Activated naive CD8-positive, alpha-beta T cell treated with anti-CD3 and anti-CD28 coated beads for 36 hours (primary cell): ENCODE data around the gene PTPRG. TPM values are rescaled to one million over a fixed set of nuclear protein-coding genes. Genes with fewer than 3 reads are reported as not detected.

ENCODE experiments used
- DNase-seq: peaks from one replicate; pipeline ENCODE4 v3.0.0; 2021
- H3K27ac Mint-ChIP-seq: one replicate; pipeline ENCODE4 v1.8.0; 2022; ENCODE audit warnings: mild to moderate bottlenecking, moderate library complexity, mixed read lengths
- H3K27me3 Mint-ChIP-seq: one replicate; pipeline ENCODE4 v1.8.0; 2022; ENCODE audit warnings: mild to moderate bottlenecking, mixed read lengths
- H3K36me3 Mint-ChIP-seq: one replicate; pipeline ENCODE4 v1.8.0; 2021; ENCODE audit warnings: mild to moderate bottlenecking, mixed read lengths
- H3K4me1 Mint-ChIP-seq: one replicate; pipeline ENCODE4 v1.8.0; 2021; ENCODE audit warnings: mixed read lengths
- H3K4me3 Mint-ChIP-seq: one replicate; pipeline ENCODE4 v1.8.0; 2022; ENCODE audit warnings: mild to moderate bottlenecking, moderate library complexity, mixed read lengths
- H3K9me3 Mint-ChIP-seq: one replicate; pipeline ENCODE4 v1.8.0; 2022; ENCODE audit warnings: mixed read lengths
- total RNA-seq, 2 experiments: library from RNA; stranded (reverse); gene quantifications; one replicate each; pipeline ENCODE4 v1.2.3, GENCODE V29; 2021

Gene PTPRG
- total RNA-seq, 2 experiments from 2014 or later: 0.06 to 0.16 TPM

DNA sequence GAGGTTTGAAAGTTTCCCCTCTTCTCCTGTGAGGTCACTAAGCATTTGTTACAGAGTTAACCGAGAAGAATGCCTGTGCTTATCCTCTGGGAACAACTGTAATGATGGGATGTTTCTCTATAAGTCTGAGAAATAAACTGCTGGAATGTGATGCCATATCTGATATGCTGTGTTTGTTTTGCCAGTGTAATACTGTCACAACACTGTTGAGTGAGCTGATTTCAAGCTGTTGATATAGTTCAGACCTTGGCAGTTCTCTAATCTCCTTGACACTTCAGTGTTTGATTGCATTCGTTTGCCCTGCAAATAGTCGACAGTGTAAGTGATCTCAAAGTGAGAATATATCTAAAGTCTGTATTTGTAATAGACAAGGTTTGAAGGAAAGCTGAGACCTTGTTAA lies 73.3 kb downstream of the PTPRG start:
- Mint-ChIP-seq H3K36me3 (no peaks in the 10 kb centered on the region), H3K27ac (no peak overlapping the region), H3K9me3 (no peaks in the 10 kb centered on the region), H3K4me3 (no peak overlapping the region), H3K4me1 (no peaks in the 10 kb centered on the region), H3K27me3 (peaks cover 6% of the 10 kb centered on the region)
- DNase-seq: no peak

DNA sequence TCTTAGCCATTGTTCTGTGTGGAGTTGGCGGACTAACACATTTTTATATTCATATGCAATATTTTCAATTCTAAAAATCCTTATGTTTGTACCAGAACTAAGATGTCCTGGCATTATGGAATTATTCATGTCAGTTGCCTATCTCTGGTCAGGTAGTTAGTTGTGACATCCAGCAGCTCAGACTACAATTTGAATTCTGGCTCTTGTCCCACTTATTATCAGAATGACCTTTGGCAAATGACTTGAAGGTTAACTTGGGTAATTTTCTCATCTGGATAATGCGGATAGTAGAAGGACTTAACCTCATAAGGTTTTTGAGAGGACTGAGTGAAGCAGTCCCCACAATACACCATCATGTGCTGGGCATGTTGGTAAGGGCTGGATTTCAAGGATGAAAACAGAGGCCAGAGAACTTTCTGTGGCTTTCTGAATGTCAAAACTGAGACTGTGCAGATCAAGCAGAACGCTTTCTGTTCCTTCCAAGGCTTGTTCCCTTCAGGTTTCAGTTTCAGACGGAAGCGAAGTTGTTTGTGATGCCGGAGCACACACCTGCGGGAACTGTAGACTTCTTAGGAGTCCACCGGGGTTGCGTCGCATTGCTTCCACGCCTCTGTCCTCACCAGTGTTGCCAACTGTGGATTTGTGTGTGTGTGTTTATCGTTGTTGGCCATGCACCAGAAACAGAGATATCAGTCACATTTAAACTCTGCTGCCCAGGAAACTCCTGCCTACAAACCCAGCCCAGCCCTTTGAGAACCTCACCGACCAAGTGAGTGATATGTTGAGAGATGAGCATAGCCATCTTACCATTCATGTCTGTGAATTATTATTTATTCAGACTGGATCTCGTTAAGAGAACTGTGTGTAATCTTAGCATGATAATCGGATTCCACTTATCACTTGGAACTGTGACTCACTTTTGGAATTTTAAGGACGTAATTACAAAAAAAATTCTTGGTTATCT lies 76.0 kb downstream of the PTPRG start:
- no peaks in the 10 kb centered on the region for H3K9me3 Mint-ChIP-seq
- H3K36me3 Mint-ChIP-seq: no peaks in the 10 kb centered on the region
- no peak for DNase-seq
- H3K4me1 Mint-ChIP-seq: no peaks in the 10 kb centered on the region
- H3K4me3 Mint-ChIP-seq: no peak overlapping the region
- no peak overlapping the region for H3K27ac Mint-ChIP-seq
- H3K27me3 Mint-ChIP-seq: peaks cover 6% of the 10 kb centered on the region

DNA sequence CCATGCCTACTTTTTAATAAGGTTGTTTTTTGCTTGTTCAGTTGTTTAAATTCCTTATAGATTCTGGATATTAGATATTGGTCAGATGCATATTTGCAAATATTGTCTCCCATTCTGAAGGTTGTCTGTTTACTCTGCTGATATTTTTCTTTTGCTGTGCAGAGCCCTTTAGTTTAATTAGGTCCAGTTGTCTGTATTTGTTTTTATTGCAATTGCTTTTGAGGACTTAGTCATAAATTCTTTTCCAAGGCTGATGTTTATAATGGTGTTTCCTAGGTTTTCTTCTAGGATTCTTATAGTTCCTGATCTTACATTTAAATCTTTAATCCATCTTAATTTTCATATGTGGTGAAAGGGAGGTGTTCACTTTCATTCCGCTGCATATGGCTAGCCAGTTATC lies 77.4 kb downstream of the PTPRG start:
- no peak overlapping the region for H3K4me3 Mint-ChIP-seq

DNA sequence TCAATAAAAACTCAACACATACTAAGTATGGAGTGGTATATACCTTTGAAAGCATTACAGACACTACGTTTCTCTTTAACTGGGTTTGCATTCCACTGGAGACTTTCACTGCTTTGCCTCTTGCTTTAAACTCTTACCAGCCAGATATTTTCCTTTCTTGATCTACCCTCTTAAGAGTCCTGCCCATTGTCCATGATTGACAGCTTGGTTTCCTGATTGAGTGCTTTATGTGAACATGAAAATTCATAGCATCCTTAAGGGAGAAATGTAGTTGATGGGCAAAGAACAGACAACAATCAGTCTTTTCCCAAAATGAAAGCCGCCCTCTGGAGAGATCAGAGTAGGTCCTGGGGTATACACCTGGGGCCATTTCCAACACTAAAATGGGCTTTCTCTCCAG lies 78.6 kb downstream of the PTPRG start:
- Mint-ChIP-seq H3K4me3 (no peak overlapping the region), H3K27me3 (peaks cover 6% of the 10 kb centered on the region), H3K36me3 (no peaks in the 10 kb centered on the region), H3K27ac (no peak overlapping the region), H3K4me1 (no peaks in the 10 kb centered on the region), H3K9me3 (no peaks in the 10 kb centered on the region)
- DNase-seq: no peak

More for the DNA sequence above, 77.4 kb downstream of the PTPRG start:
- Mint-ChIP-seq H3K27ac (no peak overlapping the region), H3K9me3 (no peaks in the 10 kb centered on the region), H3K4me1 (no peaks in the 10 kb centered on the region), H3K27me3 (peaks cover 6% of the 10 kb centered on the region), H3K36me3 (no peaks in the 10 kb centered on the region)
- DNase-seq: no peak

DNA sequence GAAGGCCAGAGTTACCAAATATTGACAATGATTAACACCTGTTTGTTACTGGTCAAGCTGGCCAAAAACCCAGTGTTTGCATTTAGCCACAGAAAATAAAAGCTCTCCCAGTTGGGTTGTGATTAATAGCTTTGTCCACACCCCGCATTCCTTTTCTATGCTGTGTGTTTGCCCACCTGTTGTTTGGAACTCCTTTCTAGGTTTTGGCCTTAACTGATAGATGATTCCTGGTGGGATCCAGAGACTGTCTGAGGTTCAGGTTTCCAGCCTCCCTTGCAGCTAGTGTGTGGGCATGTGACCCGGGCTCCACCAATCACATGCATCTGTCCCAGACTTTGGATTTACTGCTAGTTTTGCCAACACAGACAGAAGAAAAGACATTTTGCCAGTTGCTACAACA lies 83.8 kb downstream of the PTPRG start:
- H3K4me3 Mint-ChIP-seq: no peak overlapping the region
- no peaks in the 10 kb centered on the region for H3K36me3 Mint-ChIP-seq
- peaks cover 4% of the 10 kb centered on the region for H3K27me3 Mint-ChIP-seq
- no peaks in the 10 kb centered on the region for H3K9me3 Mint-ChIP-seq
- DNase-seq: no peak
- H3K27ac Mint-ChIP-seq: no peak overlapping the region
- no peaks in the 10 kb centered on the region for H3K4me1 Mint-ChIP-seq

DNA sequence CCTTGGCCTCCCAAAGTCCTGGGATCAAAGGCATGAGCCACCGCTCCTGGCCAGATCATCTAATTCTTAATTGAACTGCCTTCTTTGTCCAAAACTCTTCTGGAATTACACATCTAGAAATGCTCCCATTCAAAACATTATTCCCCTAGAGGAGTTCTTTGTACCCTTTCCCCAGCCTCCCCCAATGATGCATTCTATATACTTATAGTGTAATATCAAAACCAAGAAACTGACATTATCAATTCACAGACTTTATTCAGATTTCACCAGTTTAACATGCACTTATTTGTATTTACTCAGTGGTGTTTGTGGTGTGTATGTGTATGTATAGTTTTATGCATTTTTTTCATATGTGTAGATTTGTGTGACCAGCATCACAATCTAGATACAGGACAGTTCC lies 85.0 kb downstream of the PTPRG start:
- Mint-ChIP-seq H3K36me3 (no peaks in the 10 kb centered on the region), H3K4me3 (no peak overlapping the region), H3K27me3 (peaks cover 4% of the 10 kb centered on the region), H3K9me3 (no peaks in the 10 kb centered on the region), H3K27ac (no peak overlapping the region), H3K4me1 (no peaks in the 10 kb centered on the region)
- no peak for DNase-seq

DNA sequence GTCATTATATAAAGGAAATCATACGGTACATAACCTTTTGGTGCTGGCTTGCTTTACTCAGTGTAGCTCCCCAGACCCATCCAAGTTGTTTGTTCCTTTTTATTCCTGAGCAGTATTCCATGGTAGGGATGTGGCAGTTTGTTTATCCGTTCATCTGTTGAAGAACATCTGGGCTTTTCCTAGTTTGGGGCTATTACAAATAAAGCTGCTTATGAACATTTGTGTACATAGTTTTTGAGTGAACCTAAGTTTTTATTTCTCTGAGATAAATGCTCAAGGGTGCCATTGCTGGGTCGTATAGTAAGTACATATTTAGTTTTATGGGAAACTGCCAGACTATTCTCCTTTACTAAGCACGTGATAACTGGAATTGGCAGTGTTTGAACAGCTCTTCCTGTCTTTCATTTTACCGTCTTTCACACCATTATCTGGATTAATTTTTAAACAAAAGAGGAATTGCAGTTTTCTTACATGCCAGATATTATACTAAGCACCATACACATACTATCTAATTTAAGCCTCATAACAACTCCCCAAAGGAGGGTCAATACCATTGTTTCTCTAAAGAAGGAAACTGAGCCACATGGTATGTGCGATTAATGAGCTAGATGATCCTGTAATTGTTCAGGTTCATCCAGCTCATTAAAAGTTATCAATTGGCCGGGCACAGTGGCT lies 85.6 kb downstream of the PTPRG start:
- Mint-ChIP-seq H3K4me3 (no peak overlapping the region), H3K4me1 (no peaks in the 10 kb centered on the region), H3K27me3 (peaks cover 4% of the 10 kb centered on the region), H3K36me3 (no peaks in the 10 kb centered on the region), H3K27ac (no peak overlapping the region), H3K9me3 (no peaks in the 10 kb centered on the region)
- DNase-seq: no peak

DNA sequence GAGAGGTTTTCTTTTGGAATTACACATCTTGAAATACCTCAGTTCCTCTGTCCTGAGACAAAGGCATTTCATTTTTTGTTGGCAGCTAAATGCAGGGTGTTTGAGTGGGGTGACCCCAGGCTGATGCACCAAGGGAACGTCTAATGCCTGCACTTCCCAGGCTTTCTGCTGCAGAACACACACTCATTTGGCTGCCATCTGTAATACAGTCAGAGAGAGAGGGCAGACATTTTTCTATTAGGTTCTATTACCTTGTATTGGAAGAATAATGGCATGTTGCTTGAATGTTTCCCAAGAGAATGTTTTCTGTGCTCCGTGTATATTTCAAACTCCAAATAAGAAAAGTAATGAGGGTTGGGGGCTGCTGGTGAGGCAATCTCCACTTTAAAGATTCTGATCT lies 87.1 kb downstream of the PTPRG start:
- Mint-ChIP-seq H3K36me3 (no peaks in the 10 kb centered on the region), H3K4me1 (no peaks in the 10 kb centered on the region), H3K27ac (no peak overlapping the region), H3K4me3 (no peak overlapping the region), H3K27me3 (peaks cover 4% of the 10 kb centered on the region), H3K9me3 (no peaks in the 10 kb centered on the region)
- DNase-seq: no peak

DNA sequence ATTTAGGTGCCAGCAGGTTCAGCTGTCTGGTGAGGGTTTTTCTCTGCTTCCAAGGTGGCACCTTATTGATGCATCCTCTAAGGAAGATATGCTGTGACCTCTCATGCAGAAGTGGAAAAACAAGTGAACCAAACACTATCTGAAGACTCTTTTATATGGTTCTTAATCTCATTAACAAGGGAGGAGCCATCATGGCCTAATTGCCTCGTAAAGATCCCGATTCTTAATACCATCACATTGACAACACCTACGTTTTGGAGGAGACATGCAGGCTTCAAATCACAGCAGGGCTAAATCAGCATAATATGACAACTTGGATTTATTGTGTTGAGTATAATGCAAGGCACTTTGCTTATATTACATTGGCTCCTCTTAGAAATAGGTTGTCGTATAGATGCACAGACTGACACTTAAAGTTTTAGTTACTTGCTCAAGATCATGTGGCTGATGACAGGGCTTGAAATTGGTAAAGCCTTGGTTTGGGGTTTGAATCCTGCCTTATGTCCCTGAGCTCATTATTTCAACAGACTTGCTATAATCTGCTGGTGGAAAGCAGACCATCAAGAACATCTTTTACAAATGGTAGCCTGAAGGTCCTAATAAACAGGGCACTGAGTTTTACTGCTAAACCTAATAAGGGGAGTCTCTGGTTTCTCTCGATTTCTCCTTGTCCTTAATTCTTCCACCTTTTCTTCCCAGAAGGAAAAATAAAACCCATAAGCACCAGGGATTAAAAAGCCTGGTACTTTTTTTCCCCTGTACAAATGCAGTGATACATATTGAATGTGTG lies 88.2 kb downstream of the PTPRG start:
- Mint-ChIP-seq H3K27ac (no peak overlapping the region), H3K36me3 (no peaks in the 10 kb centered on the region), H3K4me1 (no peaks in the 10 kb centered on the region), H3K9me3 (no peaks in the 10 kb centered on the region), H3K27me3 (peaks cover 4% of the 10 kb centered on the region), H3K4me3 (no peak overlapping the region)
- no peak for DNase-seq

DNA sequence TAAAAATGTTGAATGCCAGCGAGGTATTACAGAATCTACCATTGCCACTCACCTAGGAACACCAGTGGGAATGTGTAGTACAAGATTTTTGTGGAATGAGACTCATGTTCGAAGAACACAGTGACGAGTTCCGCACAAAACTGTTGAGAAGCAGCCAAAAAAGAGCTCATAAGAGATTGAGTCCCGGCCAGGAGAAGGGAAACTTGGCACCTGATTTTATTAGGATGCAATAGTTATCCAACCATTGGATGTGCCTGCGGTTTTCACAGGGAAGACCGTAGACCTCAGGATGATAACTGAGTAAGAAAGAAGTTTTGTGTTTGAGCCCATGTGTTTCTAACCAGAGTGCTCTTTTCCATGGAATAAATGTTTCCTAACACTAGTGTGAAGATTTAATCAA lies 88.9 kb downstream of the PTPRG start:
- H3K4me3 Mint-ChIP-seq: no peak overlapping the region
- H3K27me3 Mint-ChIP-seq: peaks cover 4% of the 10 kb centered on the region
- H3K27ac Mint-ChIP-seq: no peak overlapping the region
- H3K36me3 Mint-ChIP-seq: no peaks in the 10 kb centered on the region
- no peak for DNase-seq
- no peaks in the 10 kb centered on the region for H3K9me3 Mint-ChIP-seq
- H3K4me1 Mint-ChIP-seq: no peaks in the 10 kb centered on the region

DNA sequence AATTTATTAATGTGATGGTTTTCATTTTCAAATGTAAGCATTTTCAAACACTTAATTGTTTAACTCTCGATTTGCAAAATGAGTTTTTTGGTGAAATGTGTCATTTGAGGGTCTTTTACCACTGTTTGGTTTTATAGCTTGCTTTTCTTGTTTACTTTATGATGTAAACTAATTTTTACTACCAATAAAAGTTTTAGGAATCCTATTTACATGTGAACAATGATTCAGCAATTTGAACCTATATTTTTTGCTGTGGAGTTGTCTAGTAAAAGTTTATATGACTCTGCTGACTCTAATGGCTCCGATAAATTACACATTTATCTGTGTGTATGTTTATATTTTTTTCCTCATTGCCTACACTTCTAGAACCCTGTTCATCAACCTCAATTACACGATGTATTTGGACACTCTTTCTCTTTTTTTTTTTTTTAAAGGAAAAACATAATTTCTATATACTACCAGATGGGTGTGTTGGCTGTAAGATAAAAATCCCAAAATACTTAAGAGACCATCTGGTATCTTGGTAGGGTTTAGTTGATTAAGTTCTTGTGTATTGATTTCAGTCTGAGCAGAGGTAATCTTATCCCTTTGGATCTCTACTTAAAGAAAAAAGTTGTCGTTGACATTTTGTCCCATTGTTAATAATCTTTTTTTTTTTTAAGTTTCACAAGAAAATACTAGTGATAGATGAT lies 89.5 kb downstream of the PTPRG start:
- no peak overlapping the region for H3K27ac Mint-ChIP-seq
- no peak for DNase-seq
- H3K9me3 Mint-ChIP-seq: no peaks in the 10 kb centered on the region
- peaks cover 4% of the 10 kb centered on the region for H3K27me3 Mint-ChIP-seq
- H3K4me3 Mint-ChIP-seq: no peak overlapping the region
- H3K4me1 Mint-ChIP-seq: no peaks in the 10 kb centered on the region
- no peaks in the 10 kb centered on the region for H3K36me3 Mint-ChIP-seq

DNA sequence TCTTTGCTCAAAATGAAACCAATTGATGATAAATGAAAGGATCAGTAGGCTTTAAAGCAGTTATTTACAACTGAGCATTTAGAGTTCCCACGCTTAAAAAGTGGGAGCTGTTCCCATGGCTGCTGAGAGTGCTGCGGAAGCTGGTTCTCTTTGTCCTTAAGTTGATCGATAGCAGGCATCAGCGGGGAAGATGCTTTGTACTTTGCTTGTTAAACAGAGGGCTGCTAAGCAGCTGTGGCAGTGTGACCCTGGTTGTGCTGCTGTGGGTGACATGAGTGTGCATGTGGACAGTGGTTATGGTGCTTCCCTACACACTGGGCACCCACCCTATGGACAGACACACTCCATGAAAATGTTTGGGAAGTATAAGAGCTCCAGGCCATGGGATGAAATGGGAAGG lies 96.3 kb downstream of the PTPRG start:
- DNase-seq: no peak
- no peaks in the 10 kb centered on the region for H3K36me3 Mint-ChIP-seq
- H3K4me1 Mint-ChIP-seq: no peaks in the 10 kb centered on the region
- H3K4me3 Mint-ChIP-seq: no peak overlapping the region
- H3K27me3 Mint-ChIP-seq: peaks cover 16% of the 10 kb centered on the region
- no peaks in the 10 kb centered on the region for H3K9me3 Mint-ChIP-seq
- H3K27ac Mint-ChIP-seq: no peak overlapping the region

DNA sequence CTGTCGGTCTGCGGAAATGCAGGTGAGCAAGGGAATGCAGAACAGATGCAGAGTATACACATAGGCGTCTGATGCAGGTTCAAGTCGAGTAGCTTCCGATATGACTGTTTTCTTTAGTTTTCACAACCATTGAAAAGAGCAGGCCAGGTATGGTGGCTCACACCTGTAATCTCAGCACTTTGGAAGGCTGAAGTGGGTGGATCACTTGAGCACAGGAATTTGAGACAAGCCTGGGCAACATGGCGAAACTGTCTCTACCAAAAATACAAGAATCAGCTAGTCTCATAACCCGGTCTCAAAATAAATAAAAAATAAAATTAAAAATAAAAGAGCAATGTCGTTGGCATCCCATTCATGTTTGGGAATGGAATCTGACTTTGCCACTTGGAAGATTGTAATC lies 101.5 kb downstream of the PTPRG start:
- Mint-ChIP-seq H3K9me3 (no peaks in the 10 kb centered on the region), H3K27ac (no peak overlapping the region), H3K27me3 (peaks cover 9% of the 10 kb centered on the region), H3K36me3 (no peaks in the 10 kb centered on the region), H3K4me1 (no peaks in the 10 kb centered on the region), H3K4me3 (no peak overlapping the region)
- no peak for DNase-seq

DNA sequence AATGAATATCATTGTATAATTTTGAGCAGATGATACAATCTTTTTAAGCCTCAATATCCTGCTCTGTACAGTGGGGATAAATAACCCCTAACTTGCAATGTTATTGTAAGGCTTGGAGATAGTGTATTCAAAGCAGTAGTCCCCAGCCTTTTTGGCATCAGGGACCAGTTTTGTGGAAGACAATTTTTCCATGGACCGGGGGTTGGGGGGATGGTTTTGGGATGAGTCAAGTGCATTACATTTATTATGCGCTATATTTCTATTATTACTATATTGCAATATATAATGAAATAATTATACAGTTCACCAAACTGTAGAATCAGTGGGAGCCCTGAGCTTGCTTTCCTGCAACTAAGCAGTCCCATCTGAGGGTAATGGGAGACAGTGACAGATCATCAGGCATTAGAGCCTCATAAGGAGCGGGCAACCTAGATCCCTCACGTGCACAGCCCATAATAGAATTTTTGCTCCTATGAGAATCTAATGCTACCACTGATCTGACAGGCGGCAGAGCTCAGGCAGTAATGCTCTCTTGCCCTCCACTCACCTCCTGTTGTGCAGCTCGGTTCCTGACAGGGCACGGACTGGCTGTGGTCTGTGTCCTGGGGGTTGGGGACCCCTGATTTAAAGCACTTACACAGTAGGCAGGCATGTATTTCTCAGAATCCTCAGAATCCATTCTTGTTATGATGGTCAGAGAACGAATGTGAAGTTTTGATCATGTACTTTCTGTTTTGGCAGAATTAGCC lies 102.2 kb downstream of the PTPRG start:
- Mint-ChIP-seq H3K4me3 (no peak overlapping the region), H3K36me3 (no peaks in the 10 kb centered on the region), H3K27ac (no peak overlapping the region), H3K4me1 (no peaks in the 10 kb centered on the region), H3K9me3 (no peaks in the 10 kb centered on the region), H3K27me3 (peaks cover 7% of the 10 kb centered on the region)
- DNase-seq: no peak
